Activated naive CD8-positive, alpha-beta T cell treated with anti-CD3 and anti-CD28 coated beads, Interleukin-2, amount 50 U/mL, for 16 hours (primary cell): ENCODE results near the gene TBL2.
"Not testable (repeated sequence)": the region's sequence is repeated elsewhere in the genome, so short reads cannot be mapped to it uniquely, and the experiment has no call there.

Experiments
- DNase-seq: peaks from one replicate; pipeline ENCODE4 v3.0.0-alpha.2; 2020; ENCODE audit warnings: low read depth, low spot score

Gene TBL2

GRCh38 chr7:73535918-73536317 lies 42.5 kb downstream of the TBL2 start:
- not testable (repeated sequence) for DNase-seq

- DNase-seq = no peak
Measured at GRCh38 chr7:73533742-73534141, 44.6 kb downstream of the TBL2 start.

- DNase-seq = no peak
Measured at GRCh38 chr7:73532224-73532623, 46.2 kb downstream of the TBL2 start.

DNA sequence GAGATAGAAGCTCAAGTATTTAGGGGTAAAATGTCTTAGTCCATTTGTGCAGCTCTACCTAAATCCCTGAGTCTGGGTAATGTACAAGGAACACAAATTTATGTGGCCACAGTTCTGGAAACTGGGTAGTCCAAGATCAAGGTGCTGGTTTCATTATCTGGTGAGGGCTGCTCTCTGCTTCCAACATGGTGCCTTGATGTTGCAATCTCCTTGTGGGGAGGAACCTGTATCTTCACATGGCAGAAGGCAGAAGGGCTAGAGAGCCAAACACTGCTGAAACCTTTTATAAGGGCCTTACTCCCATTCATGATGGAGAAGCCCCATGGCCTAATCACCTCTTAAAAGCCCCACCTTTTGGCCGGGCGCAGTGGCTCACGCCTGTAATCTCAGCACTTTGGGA lies 47.6 kb downstream of the TBL2 start:
- DNase-seq = no peak

GRCh38 chr7:73526896-73527821 lies 51.2 kb downstream of the TBL2 start:
- DNase-seq = no peak

DNA sequence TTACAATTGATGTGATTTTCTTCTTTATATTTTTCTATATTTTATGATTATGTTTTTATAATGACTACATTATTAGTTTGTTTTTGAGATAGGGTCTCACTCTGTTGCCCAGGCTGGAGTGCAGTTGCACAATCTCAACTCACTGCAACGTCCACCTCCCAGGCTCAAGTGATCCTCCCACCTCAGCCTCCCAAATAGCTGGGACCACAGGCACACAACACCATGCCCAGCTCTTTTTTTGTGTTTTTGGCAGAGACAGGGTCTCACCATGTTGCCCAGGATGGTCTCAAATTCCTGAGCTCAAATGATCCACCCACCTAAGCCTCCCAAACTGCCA lies 52.3 kb downstream of the TBL2 start:
- not testable (repeated sequence) for DNase-seq

- DNase-seq = peak; percentile 94
Measured at GRCh38 chr7:73522105-73522872, 56.1 kb downstream of the TBL2 start, which contains the start of gene BAZ1B. Gene BAZ1B, minus strand, starts transcription at chr7:73522293. Its CDS starts 360 bp downstream, at chr7:73521933.

DNA sequence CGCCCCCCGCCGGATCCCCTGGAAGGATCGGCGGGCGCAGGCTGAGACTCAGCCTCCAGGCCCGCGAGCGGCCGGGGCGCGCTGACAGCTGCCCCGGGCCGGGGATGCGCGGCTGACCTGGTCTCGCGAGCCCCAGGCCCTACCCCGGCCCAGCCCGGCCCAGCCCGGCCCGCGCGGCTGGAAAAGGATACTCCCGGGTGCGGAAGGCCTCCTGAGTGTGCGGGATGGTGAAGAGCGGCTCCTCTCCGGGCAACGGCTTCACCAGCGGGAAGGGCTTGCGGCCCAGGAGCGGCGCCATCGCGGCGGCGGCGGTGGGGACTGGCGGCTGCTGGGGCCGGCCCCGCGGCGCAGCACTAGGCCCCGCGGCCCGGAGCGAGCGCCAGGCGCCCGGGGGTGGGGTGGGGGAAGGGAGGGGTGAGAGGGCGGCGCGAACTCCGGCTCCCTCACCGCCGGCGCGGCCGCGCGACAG lies 56.7 kb downstream of the TBL2 start:
- no peak for DNase-seq

GRCh38 chr7:73520673-73521635 lies 57.4 kb downstream of the TBL2 start:
- no peak for DNase-seq

GRCh38 chr7:73519867-73520672 lies 58.3 kb downstream of the TBL2 start:
- no peak for DNase-seq

DNA sequence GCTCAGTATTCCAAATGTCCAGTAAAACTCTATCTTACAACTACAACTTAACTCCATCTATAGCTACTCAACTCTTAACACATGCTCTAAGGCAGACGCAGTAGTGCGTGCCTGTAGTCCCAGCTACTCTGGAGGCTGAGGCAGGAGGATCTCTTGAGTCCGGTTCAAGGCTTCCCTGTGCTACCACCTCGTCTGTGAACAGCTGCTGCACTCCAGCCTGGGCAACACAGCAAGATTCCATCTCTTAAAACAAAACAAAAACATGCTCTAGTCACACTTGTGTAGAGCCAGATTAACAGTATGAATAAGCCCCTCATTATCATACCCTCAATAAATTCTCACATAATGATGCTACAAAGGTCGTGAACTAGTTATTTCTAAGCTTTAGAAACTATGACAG lies 59.9 kb downstream of the TBL2 start:
- DNase-seq = no peak
